ENCODE measurements around the gene DCUN1D3.

Gene DCUN1D3

DNA sequence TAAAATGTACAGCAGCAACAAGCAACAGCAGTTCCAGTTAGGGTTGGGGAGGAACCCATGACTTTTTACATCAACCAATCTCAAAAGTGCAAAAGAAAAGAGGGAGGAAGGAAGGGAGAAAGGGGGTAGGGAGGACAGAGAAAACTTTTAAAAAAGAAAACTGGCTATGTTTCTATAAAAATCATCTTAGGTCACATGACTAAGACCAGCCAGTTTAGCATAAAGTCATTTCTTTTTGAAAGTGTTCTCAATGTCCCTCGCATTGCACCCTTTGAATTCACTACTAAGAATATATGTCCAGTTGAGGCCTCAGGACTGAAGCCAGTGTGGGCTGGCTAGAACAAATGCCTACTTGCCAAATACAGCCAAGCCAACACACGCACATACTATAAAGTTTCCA lies 28.9 kb downstream of the DCUN1D3 start:
- Histone ChIP-seq H3K36me3 (ENCODE audit: insufficient read depth, low read length) (no peaks in the 10 kb centered on the region), H3K9me2 (ENCODE audit: low read depth, low read length) (no peaks in the 10 kb centered on the region), H3K4me3 (ENCODE audit: low read depth, low read length, poor library complexity, severe bottlenecking) (no peak overlapping the region), H4K20me1 (ENCODE audit: insufficient read depth, low read length) (no peaks in the 10 kb centered on the region), H3K79me2 (ENCODE audit: insufficient read depth, low read length) (no peaks in the 10 kb centered on the region), H3K4me2 (ENCODE audit: low read length) (no peak overlapping the region), H3K27ac (ENCODE audit: low read depth, low read length, poor library complexity, severe bottlenecking) (no peak overlapping the region), H3F3A (ENCODE audit: insufficient read depth, low read length) (no peaks in the 10 kb centered on the region), H2AFZ (ENCODE audit: low read length) (no peak overlapping the region), H3K4me1 (ENCODE audit: insufficient read depth, low read length, severe bottlenecking) (peaks cover 11% of the 10 kb centered on the region), H3K27me3 (ENCODE audit: insufficient read depth, low read length) (no peaks in the 10 kb centered on the region), H3K9me3 (ENCODE audit: low read length) (no peaks in the 10 kb centered on the region), H3K9ac (ENCODE audit: low read length) (no peak overlapping the region)
- TF ChIP-seq EZH2 (IDR thresholded peaks at IDR 0.05; ENCODE audit: borderline replicate concordance, low read length) (no peak), CTCF (IDR thresholded peaks at IDR 0.05; ENCODE audit: low read length) (no peak)

GRCh38 chr16:20870122-20870820 lies 29.9 kb downstream of the DCUN1D3 start:
- no peaks in the 10 kb centered on the region for H3F3A ChIP-seq (ENCODE audit: insufficient read depth, low read length)
- H2AFZ ChIP-seq (ENCODE audit: low read length): no peak overlapping the region
- H3K4me1 ChIP-seq (ENCODE audit: insufficient read depth, low read length, severe bottlenecking): peaks cover 11% of the 10 kb centered on the region
- H3K4me3 ChIP-seq (ENCODE audit: low read depth, low read length, poor library complexity, severe bottlenecking): no peak overlapping the region
- TF ChIP-seq EZH2 (IDR thresholded peaks at IDR 0.05; ENCODE audit: borderline replicate concordance, low read length) (no peak), CTCF (IDR thresholded peaks at IDR 0.05; ENCODE audit: low read length) (no peak)
- H3K79me2 ChIP-seq (ENCODE audit: insufficient read depth, low read length): no peaks in the 10 kb centered on the region
- no peak overlapping the region for H3K9ac ChIP-seq (ENCODE audit: low read length)
- H3K27me3 ChIP-seq (ENCODE audit: insufficient read depth, low read length): no peaks in the 10 kb centered on the region
- no peaks in the 10 kb centered on the region for H3K36me3 ChIP-seq (ENCODE audit: insufficient read depth, low read length)
- H3K4me2 ChIP-seq (ENCODE audit: low read length): no peak overlapping the region
- no peaks in the 10 kb centered on the region for H4K20me1 ChIP-seq (ENCODE audit: insufficient read depth, low read length)
- H3K9me2 ChIP-seq (ENCODE audit: low read depth, low read length): no peaks in the 10 kb centered on the region
- H3K27ac ChIP-seq (ENCODE audit: low read depth, low read length, poor library complexity, severe bottlenecking): no peak overlapping the region
- H3K9me3 ChIP-seq (ENCODE audit: low read length): no peaks in the 10 kb centered on the region

DNA sequence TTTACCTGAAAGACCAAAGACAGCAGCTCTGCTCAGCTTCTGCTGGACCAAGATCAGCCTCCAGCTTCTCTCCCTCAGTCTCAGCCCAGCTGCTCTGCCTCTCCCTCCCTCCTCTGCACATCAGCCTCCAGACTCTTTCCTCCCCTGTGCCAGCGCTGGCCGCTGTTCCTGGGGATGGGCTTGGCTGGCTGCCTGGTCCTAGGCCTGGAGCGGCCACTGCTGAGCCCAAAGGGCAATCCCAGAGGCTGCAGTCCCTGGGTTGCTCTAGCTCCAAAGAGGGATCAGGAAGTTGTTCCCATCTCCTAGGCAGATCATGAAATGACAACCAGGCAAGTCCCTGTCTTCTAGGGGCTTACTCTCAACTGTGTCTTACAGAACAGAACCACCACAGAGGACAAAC lies 31.3 kb downstream of the DCUN1D3 start:
- no peaks in the 10 kb centered on the region for H4K20me1 ChIP-seq (ENCODE audit: insufficient read depth, low read length)
- no peaks in the 10 kb centered on the region for H3K4me1 ChIP-seq (ENCODE audit: insufficient read depth, low read length, severe bottlenecking)
- no peaks in the 10 kb centered on the region for H3K27me3 ChIP-seq (ENCODE audit: insufficient read depth, low read length)
- H3K79me2 ChIP-seq (ENCODE audit: insufficient read depth, low read length): no peaks in the 10 kb centered on the region
- H3K9ac ChIP-seq (ENCODE audit: low read length): no peak overlapping the region
- no peaks in the 10 kb centered on the region for H3F3A ChIP-seq (ENCODE audit: insufficient read depth, low read length)
- H3K9me2 ChIP-seq (ENCODE audit: low read depth, low read length): no peaks in the 10 kb centered on the region
- no peaks in the 10 kb centered on the region for H3K9me3 ChIP-seq (ENCODE audit: low read length)
- no peak overlapping the region for H2AFZ ChIP-seq (ENCODE audit: low read length)
- no peak overlapping the region for H3K4me2 ChIP-seq (ENCODE audit: low read length)
- H3K4me3 ChIP-seq (ENCODE audit: low read depth, low read length, poor library complexity, severe bottlenecking): no peak overlapping the region
- H3K27ac ChIP-seq (ENCODE audit: low read depth, low read length, poor library complexity, severe bottlenecking): no peak overlapping the region
- H3K36me3 ChIP-seq (ENCODE audit: insufficient read depth, low read length): no peaks in the 10 kb centered on the region
- TF ChIP-seq EZH2 (IDR thresholded peaks at IDR 0.05; ENCODE audit: borderline replicate concordance, low read length): no peak
- TF ChIP-seq CTCF (IDR thresholded peaks at IDR 0.05; ENCODE audit: low read length): no peak
